B cell (primary cell): Measurements from ENCODE around the gene PPP2R5E. TPM values are rescaled to one million over a fixed set of nuclear protein-coding genes. Genes with fewer than 3 reads are reported as not detected.

Source experiments
- ATAC-seq: fragments of 200-7000 bp; cut with Tn5 transposase; one replicate; pipeline ENCODE4 v1.10.0; 2021; ENCODE audit warnings: low read depth, mild to moderate bottlenecking, moderate number of reproducible peaks, moderate library complexity
- CTCF ChIA-PET: fragments of 350-600 bp; sonication (Branson Sonifier 250); formaldehyde crosslinking; loops from one replicate; lab custom pipeline; 2021; ENCODE audit warnings: antibody characterized with exemption, inconsistent platforms; lab: Charles Lee
- POLR2A ChIA-PET: fragments of 350-600 bp; sonication (Branson Sonifier 250); formaldehyde crosslinking; loops from one replicate; lab custom pipeline; 2021; ENCODE audit warnings: antibody characterized with exemption; lab: Charles Lee
- DNase-seq: peaks from one replicate; pipeline ENCODE4 v3.0.0; 2013
- H2AFZ ChIP-seq: 2 replicates; pipeline ENCODE4 v1.6.1; 2012; ENCODE audit warnings: mild to moderate bottlenecking, low read depth, low read length; ENCODE audit not compliant: insufficient read depth, poor library complexity, severe bottlenecking
- H3K27ac ChIP-seq, 2 donors: 1 replicate in 1 of 2; 2 replicates in 1 of 2; pipeline ENCODE4 v1.5.1; 2012 to 2013; ENCODE audit warnings: low read length in 2 of 2, mild to moderate bottlenecking in 2 of 2, moderate library complexity in 1 of 2
- H3K27me3 ChIP-seq, 4 experiments: fragments of 200-600 bp in 1 of 4; sonication (generic) in 1 of 4; replicated peaks in 1 of 4; 1 replicate in 2 of 4; 2 replicates in 2 of 4; pipeline versions ENCODE4 v1.6.1 to v1.7.0; 2013 to 2016; ENCODE audit warnings: low read length in 3 of 4, mild to moderate bottlenecking in 2 of 4, mixed read lengths in 1 of 4, moderate library complexity in 1 of 4; ENCODE audit not compliant: insufficient read depth in 4 of 4, control insufficient read depth in 3 of 4; ENCODE audit errors: control extremely low read depth in 1 of 4
- H3K36me3 ChIP-seq, 2 experiments: replicated peaks in 1 of 2; 1 replicate in 1 of 2; 2 replicates in 1 of 2; pipeline versions ENCODE4 v1.6.1 to v1.7.1; 2013; ENCODE audit warnings: low read length in 1 of 2; ENCODE audit not compliant: insufficient read depth in 2 of 2, control insufficient read depth in 1 of 2; ENCODE audit errors: control extremely low read depth in 1 of 2, extremely low read depth in 1 of 2
- H3K4me1 ChIP-seq, 2 donors: fragments of 200-600 bp in 1 of 2; sonication (generic) in 1 of 2; 1 replicate in 1 of 2; 2 replicates in 1 of 2; pipeline versions ENCODE4 v1.5.1 to v1.6.1; 2013 to 2017; ENCODE audit warnings: low read length in 2 of 2; ENCODE audit not compliant: control insufficient read depth in 2 of 2, insufficient read depth in 2 of 2
- H3K4me2 ChIP-seq: replicated peaks from 2 replicates; pipeline ENCODE3; 2012; ENCODE audit warnings: mild to moderate bottlenecking, low read depth, low read length; ENCODE audit not compliant: poor library complexity, severe bottlenecking
- H3K4me3 ChIP-seq, 5 experiments: fragments of 200-600 bp in 1 of 5; sonication (generic) in 1 of 5; 1 replicate in 3 of 5; 2 replicates in 2 of 5; pipeline versions ENCODE4 v1.5.1 to v1.7.0; 2011 to 2016; ENCODE audit warnings: low read length in 4 of 5, mild to moderate bottlenecking in 4 of 5, low read depth in 2 of 5, control low read depth in 1 of 5, moderate library complexity in 1 of 5; ENCODE audit not compliant: insufficient read depth in 1 of 5; ENCODE audit errors: control extremely low read depth in 1 of 5, extremely low read depth in 1 of 5
- H3K79me2 ChIP-seq: fragments of 200-600 bp; sonication (generic); one replicate; pipeline ENCODE4 v1.6.0; 2016; ENCODE audit warnings: low read length; ENCODE audit not compliant: control insufficient read depth, insufficient read depth
- H3K9ac ChIP-seq: fragments of 200-600 bp; sonication (generic); 2 replicates; pipeline ENCODE4 v1.6.1; 2017; ENCODE audit warnings: mild to moderate bottlenecking, low read length, moderate library complexity
- H3K9me3 ChIP-seq, 3 donors: one replicate each; pipeline versions ENCODE4 v1.6.1 to v1.7.1; 2013; ENCODE audit warnings: low read length in 2 of 3; ENCODE audit not compliant: control insufficient read depth in 2 of 3, insufficient read depth in 1 of 3; ENCODE audit errors: control extremely low read depth in 1 of 3
- H4K20me1 ChIP-seq: 2 replicates; pipeline ENCODE4 v1.6.0; 2012; ENCODE audit warnings: mild to moderate bottlenecking, low read length; ENCODE audit not compliant: insufficient read depth, control insufficient read depth, poor library complexity, severe bottlenecking
- H3K27ac Mint-ChIP-seq: one replicate; pipeline ENCODE4 v1.8.0; 2021; ENCODE audit warnings: mixed read lengths
- H3K27me3 Mint-ChIP-seq: one replicate; pipeline ENCODE4 v1.8.0; 2021; ENCODE audit warnings: mixed read lengths
- H3K4me1 Mint-ChIP-seq: one replicate; pipeline ENCODE4 v1.8.0; 2021; ENCODE audit warnings: mixed read lengths
- H3K4me3 Mint-ChIP-seq: one replicate; pipeline ENCODE4 v1.8.0; 2021; ENCODE audit warnings: mixed read lengths
- H3K9me3 Mint-ChIP-seq: one replicate; pipeline ENCODE4 v1.8.0; 2022; ENCODE audit warnings: mixed read lengths; ENCODE audit not compliant: insufficient read depth
- CTCF ChIP-seq: fragments of 200-600 bp; IDR thresholded peaks from one replicate; pipeline ENCODE4 v1.8.0; 2022; ENCODE audit warnings: antibody characterized with exemption, mild to moderate bottlenecking
- EZH2 ChIP-seq: IDR thresholded peaks from 2 replicates; pipeline ENCODE4 v1.6.1; 2012; ENCODE audit warnings: borderline replicate concordance, low read depth, mild to moderate bottlenecking, moderate library complexity, low read length; ENCODE audit not compliant: insufficient read depth, poor library complexity, severe bottlenecking
- WGBS: methylation state at CpG from one replicate; pipeline ENCODE4 v1.1.5; 2013; ENCODE audit warnings: missing lambda C conversion rate; ENCODE audit not compliant: insufficient coverage; 5-methylcytosine and 5-hydroxymethylcytosine counted together
- intact Hi-C: fragments of 100-400 bp; cut with micrococcal nuclease; formaldehyde crosslinking; loops from one replicate; pipeline ENCODE4 v1.10.0; 2022
- polyA plus RNA-seq: library from polyadenylated mRNA; depleted of rRNA; stranded (reverse); fragments of >200 nt; gene quantifications from 2 replicates; pipeline ENCODE4 v1.2.3, GENCODE V29; 2012
- total RNA-seq, 2 donors: library from RNA; stranded (reverse); fragments of 120-200 nt in 1 of 2; gene quantifications; 1 replicate in 1 of 2; 2 replicates in 1 of 2; pipeline versions ENCODE4 v1.2.3 to v1.2.4, GENCODE V29; 2013 to 2022

Gene PPP2R5E
- total and polyA plus RNA-seq, 2 donors (not counting 1 experiment from before 2014, with no cell fraction given), result 6.3 to 40.6 TPM

GRCh38 chr14:63423889-63424288 lies 119.3 kb downstream of the PPP2R5E start:
- ATAC-seq (no peak), DNase-seq (no peak)
- H3K27ac ChIP-seq, result no peak overlapping the region
- H3K9ac ChIP-seq, result no peak overlapping the region
- H3K4me3 ChIP-seq, result no peak overlapping the region
- H3K27ac Mint-ChIP-seq, result no peak overlapping the region
- H3K27me3 Mint-ChIP-seq, result no peaks in the 10 kb centered on the region
- H3K4me3 Mint-ChIP-seq, result no peak overlapping the region
- H3K79me2 ChIP-seq, result peaks cover 18% of the 10 kb centered on the region
- peaks cover 9% of the 10 kb centered on the region for H3K4me1 Mint-ChIP-seq
- no peaks in the 10 kb centered on the region for H3K9me3 ChIP-seq
- H2AFZ ChIP-seq, result no peak overlapping the region
- CTCF ChIA-PET, result no interaction called here
- H3K4me2 ChIP-seq, result no peak overlapping the region
- no peaks in the 10 kb centered on the region for H3K4me1 ChIP-seq
- H3K36me3 ChIP-seq, result peaks cover 3 to 15% of the 10 kb centered on the region in 2 experiments
- WGBS, result 93% methylated on average over 2 of the region's 4 CpGs
- H3K27me3 ChIP-seq, result no peaks in the 10 kb centered on the region
- peaks cover 17% of the 10 kb centered on the region for H4K20me1 ChIP-seq
- POLR2A ChIA-PET, result no interaction called here
- H3K9me3 Mint-ChIP-seq, result no peaks in the 10 kb centered on the region
- intact Hi-C loops, result no loop called here
- no peak for TF ChIP-seq CTCF
- TF ChIP-seq EZH2, result no peak

DNA sequence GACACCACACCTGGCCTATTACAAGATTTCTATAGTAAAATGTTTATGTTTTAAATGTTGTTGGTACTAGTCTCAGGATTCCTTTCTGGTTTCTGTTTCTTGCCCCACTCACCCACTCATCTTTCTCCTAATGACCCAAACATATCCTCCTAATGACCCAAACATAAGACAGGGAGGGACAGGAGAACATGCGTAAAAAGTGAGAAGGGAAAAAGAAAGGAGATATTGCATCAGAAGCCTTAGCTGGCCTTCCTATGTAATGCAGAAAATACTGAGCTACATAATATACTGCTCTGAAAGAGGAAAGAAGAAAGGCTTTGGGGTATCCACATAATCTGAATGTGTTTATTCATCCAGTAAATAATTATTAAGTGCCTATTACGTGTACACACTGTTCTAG lies 119.8 kb downstream of the PPP2R5E start:
- Histone ChIP-seq H3K4me1 (no peaks in the 10 kb centered on the region), H3K9me3 (no peaks in the 10 kb centered on the region), H3K36me3 (peaks cover 3 to 15% of the 10 kb centered on the region in 2 experiments), H3K4me3 (no peak overlapping the region), H3K27me3 (no peaks in the 10 kb centered on the region), H3K27ac (no peak overlapping the region), H4K20me1 (peaks cover 17% of the 10 kb centered on the region), H2AFZ (no peak overlapping the region), H3K4me2 (no peak overlapping the region), H3K9ac (no peak overlapping the region), H3K79me2 (peaks cover 18% of the 10 kb centered on the region)
- ATAC-seq (no peak), DNase-seq (no peak)
- no CpG with 5 or more reads among the region's 2 CpGs for WGBS
- CTCF ChIA-PET, result no interaction called here
- Mint-ChIP-seq H3K27me3 (no peaks in the 10 kb centered on the region), H3K27ac (no peak overlapping the region), H3K4me1 (peaks cover 6% of the 10 kb centered on the region), H3K9me3 (no peaks in the 10 kb centered on the region), H3K4me3 (no peak overlapping the region)
- intact Hi-C loops, result no loop called here
- POLR2A ChIA-PET, result no interaction called here
- no peak for TF ChIP-seq EZH2
- TF ChIP-seq CTCF, result no peak
